ENCODE measurements around the gene RO60. TPM values are rescaled to one million over a fixed set of nuclear protein-coding genes. Genes with fewer than 3 reads are reported as not detected.

Gene RO60
- total and polyA plus RNA-seq, 2 of the 13 experiments (the other 11 are each of a cell fraction or from before 2014, with no cell fraction given), result 20.3 to 53.7 TPM

GRCh38 chr1:193069748-193070385 is 10.5 kb downstream of the RO60 start (continued):
- no peak for TF ChIP-seq HNRNPLL (IDR thresholded peaks at IDR 0.05; ENCODE audit: low read depth, low read length, poor library complexity, severe bottlenecking)
- TF ChIP-seq CHD4 (IDR thresholded peaks at IDR 0.05; ENCODE audit: borderline replicate concordance, low read length), result no peak
- TF ChIP-seq ZNF335 (CRISPR knock-in tag; IDR thresholded peaks at IDR 0.05), result peak; percentile 78; the same call in 1 of the 2 replicates
- TF ChIP-seq MTERF4 (CRISPR knock-in tag; IDR thresholded peaks at IDR 0.05), result no peak
- TF ChIP-seq NR2C2 (CRISPR knock-in tag; IDR thresholded peaks at IDR 0.05; ENCODE audit: borderline replicate concordance), result no peak
- 0 out of 2 replicates have a peak, but pooled peaks have one; percentile 18 for TF ChIP-seq CTCF (CRISPR knock-in tag; IDR thresholded peaks at IDR 0.05)
- peak; percentile 14; the same call in 1 of the 2 replicates for TF ChIP-seq STAG1 (CRISPR knock-in tag; IDR thresholded peaks at IDR 0.05)
- TF ChIP-seq ATF5 (CRISPR knock-in tag; IDR thresholded peaks at IDR 0.05; ENCODE audit: low read depth), result no peak
- TF ChIP-seq ZBTB40 (IDR thresholded peaks at IDR 0.05), result peak; percentile 30; the same call in 1 of the 2 replicates
- TF ChIP-seq ZBTB40 (CRISPR knock-in tag; IDR thresholded peaks at IDR 0.05), result no peak
- no peak for TF ChIP-seq ZNF550 (CRISPR knock-in tag; IDR thresholded peaks at IDR 0.05; ENCODE audit: borderline replicate concordance)
- no peak for TF ChIP-seq ZNF558 (CRISPR knock-in tag; IDR thresholded peaks at IDR 0.05; ENCODE audit: borderline replicate concordance)
- TF ChIP-seq TEAD3 (CRISPR knock-in tag; optimal IDR thresholded peaks at IDR 0.05; ENCODE audit: borderline replicate concordance), result no peak
- TF ChIP-seq MEIS1 (CRISPR knock-in tag; IDR thresholded peaks at IDR 0.05; ENCODE audit: borderline replicate concordance), result no peak
- no peak for TF ChIP-seq GATAD1 (CRISPR knock-in tag; IDR thresholded peaks at IDR 0.05)

Data from HepG2 (cell line).